Activated B cell treated with CpG ODN at 0.5 μM for 24 hours (primary cell): ENCODE results near the gene CFAP53. TPM values are rescaled to one million over a fixed set of nuclear protein-coding genes. Genes with fewer than 3 reads are reported as not detected.

ENCODE experiments used
- ATAC-seq: fragments of 200-7000 bp; cut with Tn5 transposase; one replicate; pipeline ENCODE4 v1.10.0; 2021; ENCODE audit warnings: low read depth, mild to moderate bottlenecking, moderate library complexity
- CTCF ChIA-PET: fragments of 350-600 bp; sonication (Branson Sonifier 250); formaldehyde crosslinking; loops from one replicate; lab custom pipeline; 2021; ENCODE audit warnings: antibody characterized with exemption; lab: Charles Lee
- POLR2A ChIA-PET: fragments of 350-600 bp; sonication (Branson Sonifier 250); formaldehyde crosslinking; loops from one replicate; lab custom pipeline; 2021; ENCODE audit warnings: antibody characterized with exemption; lab: Charles Lee
- DNase-seq: peaks from one replicate; pipeline ENCODE4 v3.0.0; 2022
- H3K27ac Mint-ChIP-seq: one replicate; pipeline ENCODE4 v1.8.0; 2020; ENCODE audit warnings: mixed read lengths
- H3K27me3 Mint-ChIP-seq: one replicate; pipeline ENCODE4 v1.8.0; 2021; ENCODE audit warnings: mixed read lengths
- H3K36me3 Mint-ChIP-seq: one replicate; pipeline ENCODE4 v1.8.0; 2021; ENCODE audit warnings: low read depth, mixed read lengths
- H3K4me1 Mint-ChIP-seq: one replicate; pipeline ENCODE4 v1.8.0; 2021; ENCODE audit warnings: mixed read lengths
- H3K4me3 Mint-ChIP-seq: one replicate; pipeline ENCODE4 v1.8.0; 2020; ENCODE audit warnings: mild to moderate bottlenecking, mixed read lengths
- H3K9me3 Mint-ChIP-seq: one replicate; pipeline ENCODE4 v1.8.0; 2020; ENCODE audit warnings: mixed read lengths
- CTCF ChIP-seq: fragments of 200-600 bp; IDR thresholded peaks from one replicate; pipeline ENCODE4 v1.8.0; 2022; ENCODE audit warnings: antibody characterized with exemption, mild to moderate bottlenecking
- intact Hi-C: fragments of 100-400 bp; cut with micrococcal nuclease; formaldehyde crosslinking; loops from one replicate; pipeline ENCODE4 v1.15.1; 2024
- total RNA-seq: library from RNA; stranded (reverse); gene quantifications from 2 replicates; pipeline ENCODE4 v1.2.3, GENCODE V29; 2022

CFAP53 gene
- total RNA-seq, 1 donor from 2014 or later = 0.29 TPM

- H3K9me3 Mint-ChIP-seq = no peaks in the 10 kb centered on the region
- H3K27me3 Mint-ChIP-seq = no peaks in the 10 kb centered on the region
- H3K36me3 Mint-ChIP-seq = peaks cover 47% of the 10 kb centered on the region
- DNase-seq (peak; percentile 88), ATAC-seq (peak; percentile 87)
- intact Hi-C loops = loop anchor here (1.0 to 5.0 kb wide), 12 partner anchors 11 to 1355 kb away; partner anchors contain the start of genes C18orf32, CFAP53, ELAC1 and RPL17
- TF ChIP-seq CTCF = no peak
- H3K4me3 Mint-ChIP-seq = peak within 1 kb of the TSS; percentile 99
- ChIA-PET CTCF (interaction anchor here (1.0 kb wide), 1 partner anchor 70 kb away, joined by 5 read pairs; no protein-coding TSS in a partner anchor), POLR2A (interaction anchor here (1.0 kb wide), 1 partner anchor 20 kb away, joined by 4 read pairs; no protein-coding TSS in a partner anchor)
- H3K27ac Mint-ChIP-seq = peak within 1 kb of the TSS; percentile 95
- H3K4me1 Mint-ChIP-seq = peaks cover 23% of the 10 kb centered on the region
Measured at GRCh38 chr18:50287441-50288347, 21.4 kb upstream of the CFAP53 start, which contains the start of gene CXXC1. Gene CXXC1, minus strand, starts transcription at chr18:50287692. Its CDS starts 103 bp downstream, at chr18:50287589.

- H3K9me3 Mint-ChIP-seq = no peaks in the 10 kb centered on the region
- TF ChIP-seq CTCF = no peak
- DNase-seq (no peak), ATAC-seq (peak; percentile 1)
- intact Hi-C loops = loop anchor here (1.0 to 5.0 kb wide), 12 partner anchors 11 to 1354 kb away; partner anchors contain the start of genes C18orf32, CFAP53, ELAC1 and RPL17
- CTCF ChIA-PET = no interaction called here
- H3K36me3 Mint-ChIP-seq = peaks cover 53% of the 10 kb centered on the region
- H3K4me1 Mint-ChIP-seq = peaks cover 26% of the 10 kb centered on the region
- H3K4me3 Mint-ChIP-seq = peak overlapping the region; percentile 99
- H3K27ac Mint-ChIP-seq = peak overlapping the region; percentile 95
- POLR2A ChIA-PET = no interaction called here
- no peaks in the 10 kb centered on the region for H3K27me3 Mint-ChIP-seq
Measured at GRCh38 chr18:50287028-50287440, 20.7 kb upstream of the CFAP53 start.

- Mint-ChIP-seq H3K9me3 (no peaks in the 10 kb centered on the region), H3K4me1 (peaks cover 29% of the 10 kb centered on the region), H3K27me3 (no peaks in the 10 kb centered on the region), H3K4me3 (peak overlapping the region; percentile 99), H3K36me3 (peaks cover 54% of the 10 kb centered on the region), H3K27ac (peak overlapping the region; percentile 95)
- ChIA-PET CTCF (interaction anchor here (0.9 kb wide), 1 partner anchor 71 kb away, joined by 3 read pairs; no protein-coding TSS in a partner anchor), POLR2A (interaction anchor here (0.8 kb wide), 1 partner anchor 20 kb away, joined by 4 read pairs; the partner anchor contains the start of gene CFAP53)
- DNase-seq (no peak), ATAC-seq (no peak)
- intact Hi-C loops = loop anchor here (1.0 to 5.0 kb wide), 12 partner anchors 12 to 1354 kb away; partner anchors contain the start of genes C18orf32, CFAP53, ELAC1 and RPL17
- TF ChIP-seq CTCF = no peak
Measured at GRCh38 chr18:50286391-50287027, 20.2 kb upstream of the CFAP53 start.

GRCh38 chr18:50285631-50286321, 19.5 kb upstream of the CFAP53 start:
- POLR2A ChIA-PET = interaction anchor here (0.8 kb wide), 1 partner anchor 19 kb away, joined by 4 read pairs; the partner anchor contains the start of gene CFAP53
- ATAC-seq (no peak), DNase-seq (no peak)
- Mint-ChIP-seq H3K4me3 (peak overlapping the region; percentile 99), H3K9me3 (no peaks in the 10 kb centered on the region), H3K4me1 (peaks cover 35% of the 10 kb centered on the region), H3K27me3 (no peaks in the 10 kb centered on the region), H3K36me3 (peaks cover 59% of the 10 kb centered on the region), H3K27ac (peak overlapping the region; percentile 38)
- no peak for TF ChIP-seq CTCF
- CTCF ChIA-PET = interaction anchor here (0.9 kb wide), 1 partner anchor 71 kb away, joined by 3 read pairs; no protein-coding TSS in a partner anchor
- intact Hi-C loops = loop anchor here (2.0 to 5.0 kb wide), 4 partner anchors 49 to 1353 kb away; partner anchors contain the start of genes ELAC1 and SMAD7
